GM23248 (cell line): ENCODE data around the gene GLRX.

Experiments
- EZH2 ChIP-seq: fragments of 200-600 bp; sonication (generic); IDR thresholded peaks from 2 replicates; pipeline ENCODE4 v1.6.1; 2018; ENCODE audit warnings: antibody characterized with exemption, mild to moderate bottlenecking; ENCODE audit not compliant: insufficient read depth, poor library complexity, severe bottlenecking
- EZH2phosphoT487 ChIP-seq: fragments of 200-600 bp; sonication (generic); IDR thresholded peaks from 2 replicates; pipeline ENCODE4 v1.6.1; 2018; ENCODE audit warnings: antibody characterized with exemption, moderate library complexity, mild to moderate bottlenecking, low read depth; ENCODE audit not compliant: insufficient read depth

- TF ChIP-seq EZH2 (no peak), EZH2phosphoT487 (no peak)
These were observed 28.4 kb downstream of the GLRX start for GRCh38 chr5:95794070-95794516.
